GM10847 (cell line): ENCODE data around the gene CENPV.

Experiments used
- POLR2A ChIP-seq: IDR thresholded peaks from 2 replicates; pipeline ENCODE4 v1.6.1; 2011; ENCODE audit not compliant: insufficient read length; ENCODE audit errors: extremely low read depth

The CENPV gene

GRCh38 chr17:16353317-16354174 lies at the start of gene CENPV:
CENPV (minus strand) TSS chr17:16353469; CDS start chr17:16353436, 33 bp downstream.
- TF ChIP-seq POLR2A = peak; percentile 51

DNA sequence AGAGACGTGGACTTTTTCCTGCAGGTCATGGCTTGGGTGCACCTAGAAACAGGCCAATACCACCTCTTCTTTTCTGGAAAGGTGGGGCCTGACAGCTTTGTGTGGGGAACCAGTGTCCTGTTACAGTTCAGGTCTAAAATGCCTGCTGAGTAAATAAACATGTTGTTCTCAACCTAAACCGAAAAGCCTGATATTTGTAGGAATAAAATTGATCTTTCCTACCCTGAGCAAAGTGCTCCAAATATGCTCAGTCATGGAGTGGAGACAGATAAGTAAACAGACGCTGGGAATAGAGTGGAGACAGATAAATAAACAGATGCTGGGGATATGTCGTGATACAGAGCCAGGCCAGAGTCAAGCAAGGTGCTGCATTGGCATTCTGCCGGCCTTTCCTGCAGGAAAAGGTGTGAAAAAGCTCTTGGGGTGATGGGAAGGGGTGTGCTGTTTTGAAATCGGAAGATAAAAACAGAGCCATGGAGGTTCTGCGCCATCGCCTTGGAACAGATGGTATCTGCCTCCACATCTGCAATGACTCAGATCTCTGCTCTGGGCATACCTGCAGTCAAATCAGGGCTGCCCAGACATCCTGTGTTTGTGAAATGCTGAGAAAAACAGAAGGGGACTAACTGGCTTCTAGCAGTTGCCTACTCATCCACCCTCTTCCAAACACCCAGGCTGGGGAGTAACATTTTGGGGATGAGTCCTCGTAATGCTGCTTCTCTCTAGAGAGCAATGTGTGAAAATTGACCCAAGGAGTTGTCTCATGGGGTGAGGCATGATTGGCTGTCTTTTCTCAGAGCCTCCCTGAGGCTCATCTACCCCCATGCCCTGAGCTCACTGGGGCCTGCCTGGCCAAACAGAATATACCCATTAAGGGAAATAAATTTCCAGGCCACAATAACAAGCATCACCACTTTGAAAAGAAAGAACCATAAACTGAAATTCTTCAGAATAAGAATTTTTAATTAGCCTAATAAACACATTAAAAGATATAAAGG lies 45.3 kb upstream of the CENPV start:
- TF ChIP-seq POLR2A = no peak

GRCh38 chr17:16391451-16391850 lies 38.2 kb upstream of the CENPV start:
- no peak for TF ChIP-seq POLR2A

GRCh38 chr17:16384557-16384956 lies 31.3 kb upstream of the CENPV start:
- no peak for TF ChIP-seq POLR2A

- no peak for TF ChIP-seq POLR2A
Observed at GRCh38 chr17:16383772-16384287, 30.6 kb upstream of the CENPV start.

DNA sequence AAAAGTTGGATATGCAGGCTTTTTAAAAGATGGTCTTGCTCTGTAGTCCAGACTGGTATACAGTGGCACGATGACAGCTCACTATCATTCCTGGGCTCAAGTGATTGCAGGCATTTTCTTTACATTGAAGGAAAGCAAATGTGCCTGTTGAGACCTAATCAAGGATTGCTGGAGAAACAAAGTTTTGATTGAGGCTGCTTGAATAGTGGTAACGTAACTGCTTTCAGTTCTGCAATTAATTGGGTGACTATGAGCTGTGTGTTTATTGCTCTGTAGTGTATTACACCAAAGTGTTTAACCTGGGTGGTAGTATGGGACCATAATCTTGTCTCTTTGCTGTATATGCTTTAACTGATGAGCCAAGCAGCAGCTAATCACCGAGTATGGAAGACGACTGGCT lies 29.9 kb upstream of the CENPV start:
- TF ChIP-seq POLR2A = no peak

DNA sequence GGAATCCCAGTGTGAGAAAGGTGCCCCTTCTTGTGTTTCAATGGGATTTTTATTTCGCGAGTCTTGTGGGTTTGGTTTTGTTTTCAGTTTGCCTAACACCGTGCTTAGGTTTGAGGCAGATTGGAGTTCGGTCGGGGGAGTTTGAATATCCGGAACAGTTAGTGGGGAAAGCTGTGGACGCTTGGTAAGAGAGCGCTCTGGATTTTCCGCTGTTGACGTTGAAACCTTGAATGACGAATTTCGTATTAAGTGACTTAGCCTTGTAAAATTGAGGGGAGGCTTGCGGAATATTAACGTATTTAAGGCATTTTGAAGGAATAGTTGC lies 28.2 kb upstream of the CENPV start:
- TF ChIP-seq POLR2A = no peak

- TF ChIP-seq POLR2A = peak; percentile 99
Observed at GRCh38 chr17:16380640-16381495, 27.6 kb upstream of the CENPV start, which contains the start of gene UBB. UBB (plus strand) TSS chr17:16381091; CDS start chr17:16381908, 817 bp downstream.

DNA sequence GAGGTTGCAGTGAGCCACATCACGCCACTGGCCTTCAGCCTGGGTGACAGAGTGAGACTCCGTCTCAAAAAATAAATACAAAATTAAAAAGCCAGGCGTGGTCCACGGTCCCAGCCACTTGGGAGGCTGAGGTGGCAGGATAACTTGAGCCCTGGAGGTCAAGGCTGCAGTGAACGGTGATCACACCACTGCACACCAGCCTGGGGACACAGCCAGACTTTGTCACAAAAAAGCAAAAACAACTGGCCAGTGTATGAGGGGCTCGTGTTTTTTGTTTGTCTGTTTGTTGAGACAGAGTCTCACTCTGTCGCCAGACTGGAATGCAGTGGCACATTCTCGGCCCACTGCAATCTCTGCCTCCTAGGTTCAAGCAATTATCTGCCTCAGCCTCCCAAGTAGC lies 26.4 kb upstream of the CENPV start:
- TF ChIP-seq POLR2A = no peak

- no peak for TF ChIP-seq POLR2A
Observed at GRCh38 chr17:16378636-16379282, 25.5 kb upstream of the CENPV start.

GRCh38 chr17:16377941-16378341 lies 24.7 kb upstream of the CENPV start:
- no peak for TF ChIP-seq POLR2A

DNA sequence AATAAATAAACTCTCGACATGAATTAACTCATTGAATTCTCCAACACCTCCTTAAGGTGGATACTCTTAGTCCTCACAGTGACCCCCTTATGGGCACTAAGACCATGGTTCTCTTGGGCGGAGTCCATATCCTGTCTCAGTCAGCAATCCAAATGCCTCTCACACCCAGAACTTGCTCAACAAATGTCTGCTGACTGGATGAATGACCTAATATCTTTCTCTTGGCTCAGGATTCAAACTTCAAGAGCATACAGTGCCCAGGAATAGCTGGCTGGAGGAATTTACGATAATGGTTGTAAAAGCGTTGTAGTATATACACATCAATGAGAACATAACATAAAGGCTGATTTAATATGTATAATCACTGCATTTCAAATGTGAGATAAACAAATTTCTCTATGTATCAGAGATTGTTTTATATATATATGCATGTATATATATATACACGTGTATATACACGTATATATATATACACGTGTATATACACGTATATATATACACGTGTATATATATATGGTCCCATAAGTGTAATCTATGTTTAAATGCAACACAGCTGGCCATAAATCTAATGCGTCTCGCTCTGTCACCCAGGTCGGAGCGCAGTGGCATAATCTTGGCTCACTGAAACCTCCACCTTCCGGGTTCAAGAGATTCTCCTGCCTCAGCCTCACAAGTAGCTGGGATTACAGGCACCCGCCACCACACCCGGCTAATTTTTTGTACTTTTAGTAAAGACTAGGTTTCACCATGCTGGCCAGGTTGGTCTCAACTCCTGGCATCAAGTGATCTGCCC lies 21.1 kb upstream of the CENPV start:
- TF ChIP-seq POLR2A = no peak

DNA sequence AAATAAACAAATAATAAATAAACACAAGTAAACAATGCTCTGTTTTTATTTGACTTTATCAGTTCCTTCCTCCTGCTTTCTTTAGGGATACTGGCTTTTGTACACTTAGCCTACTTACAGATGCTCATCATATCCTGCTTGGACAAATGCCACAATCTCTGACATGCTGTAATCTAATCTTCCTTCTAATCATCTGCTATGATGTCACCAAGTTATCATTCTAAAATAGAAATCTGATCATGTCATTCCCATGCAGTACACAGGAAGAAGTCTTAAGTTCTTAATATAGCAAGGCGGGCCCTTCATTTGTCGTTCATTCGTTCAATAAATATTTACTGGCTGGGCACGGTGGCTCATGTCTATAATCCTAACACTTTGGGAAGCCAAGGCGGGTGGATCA lies 18.5 kb upstream of the CENPV start:
- no peak for TF ChIP-seq POLR2A
